ENCODE measurements around the gene L3MBTL4. TPM values are rescaled to one million over a fixed set of nuclear protein-coding genes. Genes with fewer than 3 reads are reported as not detected.
A peak's percentile ranks its signal among the peaks of the same experiment; 100 is the strongest.

The L3MBTL4 gene
- total RNA-seq, 6 experiments from 2014 or later = 8.2 to 16.0 (median 11.3) TPM

DNA sequence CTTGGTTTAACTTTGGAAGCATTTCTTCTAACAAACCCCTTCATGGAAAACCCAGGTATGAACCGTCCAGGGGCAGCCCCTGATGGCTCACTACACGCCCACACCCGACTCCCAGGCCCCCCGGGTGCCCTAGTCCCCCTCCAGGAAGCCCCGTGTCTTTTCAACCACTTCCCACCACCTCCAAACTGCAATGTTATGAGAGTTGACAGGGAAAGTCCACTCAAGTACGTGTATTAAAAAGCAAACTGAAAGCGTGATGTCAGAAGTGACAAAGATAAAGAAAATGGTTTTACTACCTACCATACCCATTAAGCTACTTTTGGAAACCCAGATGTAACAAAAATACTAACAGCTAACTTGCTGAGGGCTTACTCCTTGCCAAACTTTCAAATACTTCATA, 51.5 kb downstream of the L3MBTL4 start:
- ATAC-seq (no peak), DNase-seq (no peak)
- TF ChIP-seq, protein P1, sequence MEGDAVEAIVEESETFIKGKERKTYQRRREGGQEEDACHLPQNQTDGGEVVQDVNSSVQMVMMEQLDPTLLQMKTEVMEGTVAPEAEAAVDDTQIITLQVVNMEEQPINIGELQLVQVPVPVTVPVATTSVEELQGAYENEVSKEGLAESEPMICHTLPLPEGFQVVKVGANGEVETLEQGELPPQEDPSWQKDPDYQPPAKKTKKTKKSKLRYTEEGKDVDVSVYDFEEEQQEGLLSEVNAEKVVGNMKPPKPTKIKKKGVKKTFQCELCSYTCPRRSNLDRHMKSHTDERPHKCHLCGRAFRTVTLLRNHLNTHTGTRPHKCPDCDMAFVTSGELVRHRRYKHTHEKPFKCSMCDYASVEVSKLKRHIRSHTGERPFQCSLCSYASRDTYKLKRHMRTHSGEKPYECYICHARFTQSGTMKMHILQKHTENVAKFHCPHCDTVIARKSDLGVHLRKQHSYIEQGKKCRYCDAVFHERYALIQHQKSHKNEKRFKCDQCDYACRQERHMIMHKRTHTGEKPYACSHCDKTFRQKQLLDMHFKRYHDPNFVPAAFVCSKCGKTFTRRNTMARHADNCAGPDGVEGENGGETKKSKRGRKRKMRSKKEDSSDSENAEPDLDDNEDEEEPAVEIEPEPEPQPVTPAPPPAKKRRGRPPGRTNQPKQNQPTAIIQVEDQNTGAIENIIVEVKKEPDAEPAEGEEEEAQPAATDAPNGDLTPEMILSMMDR (IDR thresholded peaks at IDR 0.05) = no peak
- WGBS (ENCODE audit: insufficient coverage, low coverage, low lambda C conversion rate, missing lambda C conversion rate) = 77% methylated on average over 7 of the region's 7 CpGs
- H3K9me3 ChIP-seq = no peaks in the 10 kb centered on the region
- H3K36me3 ChIP-seq = no peaks in the 10 kb centered on the region
- no peaks in the 10 kb centered on the region for H3K27me3 ChIP-seq
- intact Hi-C loops (cut with DNase I) = loop anchor here in 1 of 2 donors (10.0 kb wide), 1 partner anchor 52 kb away; the partner anchor contains the start of gene L3MBTL4
- peak overlapping the region in 1 of 3 donors; percentile 16 for H3K27ac ChIP-seq
- H3K4me1 ChIP-seq = peaks cover 0 to 34% (median 15%) of the 10 kb centered on the region in 4 donors
- H3K4me3 ChIP-seq = no peak overlapping the region

DNA sequence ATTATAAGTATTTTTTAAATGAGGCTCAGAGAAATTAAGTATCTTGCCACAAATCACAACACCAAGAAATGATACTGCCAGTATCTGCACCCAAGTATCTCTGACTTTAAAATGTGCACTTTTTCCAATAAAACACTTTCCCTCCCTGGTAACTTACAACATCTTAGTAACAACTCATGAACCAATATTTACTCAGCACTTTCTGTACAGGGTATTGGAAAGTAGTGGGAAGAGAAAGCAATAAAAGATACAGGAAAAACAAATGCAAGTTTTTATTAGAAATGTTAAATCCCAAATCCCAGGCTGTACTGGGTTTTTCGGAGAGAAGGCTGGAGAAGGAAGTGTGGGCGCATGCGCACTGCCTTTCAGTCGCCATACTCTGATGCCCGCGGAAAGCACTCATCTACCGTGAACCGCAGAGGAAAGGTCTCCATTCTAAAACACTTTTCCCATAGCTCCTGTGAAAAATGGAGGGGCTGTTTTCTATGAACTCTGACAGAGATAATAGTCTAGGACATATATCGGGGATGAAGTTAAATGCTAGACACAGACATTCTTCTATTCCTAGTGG, 52.1 kb downstream of the L3MBTL4 start:
- ATAC-seq = peak; percentile 53 to 74 (median 72)

DNA sequence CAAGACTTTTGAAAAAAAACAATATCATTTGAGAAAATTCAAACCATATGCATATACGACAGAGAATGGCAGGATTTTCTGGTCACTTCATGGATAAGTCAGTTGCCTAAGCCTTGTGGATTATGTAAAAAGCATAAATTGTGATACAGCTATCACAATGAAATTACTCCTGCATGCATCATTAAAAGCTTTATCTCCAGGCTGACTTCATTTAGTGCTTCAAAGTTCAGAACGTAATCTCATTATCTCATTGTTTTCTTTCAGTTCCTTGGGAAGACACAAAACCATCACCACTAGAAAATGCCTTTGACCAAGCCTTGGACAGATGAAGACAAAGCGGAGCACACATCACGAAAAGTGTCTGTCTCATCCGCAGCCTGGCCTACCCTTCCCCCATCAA, 57.0 kb downstream of the L3MBTL4 start:
- H3K27me3 ChIP-seq = no peaks in the 10 kb centered on the region
- WGBS (ENCODE audit: insufficient coverage, low coverage, low lambda C conversion rate, missing lambda C conversion rate) = 84% methylated on average over 5 of the region's 5 CpGs
- H3K9me3 ChIP-seq = no peaks in the 10 kb centered on the region
- ATAC-seq (no peak), DNase-seq (no peak)
- H3K4me3 ChIP-seq = no peak overlapping the region
- no peak for TF ChIP-seq POLR2A (IDR thresholded peaks at IDR 0.05)
- TF ChIP-seq, protein P1 (IDR thresholded peaks at IDR 0.05) = no peak
- H3K4me1 ChIP-seq = peaks cover 0 to 12% (median 2%) of the 10 kb centered on the region in 4 donors
- no peaks in the 10 kb centered on the region for H3K36me3 ChIP-seq
- H3K27ac ChIP-seq = no peak overlapping the region
- intact Hi-C loops (cut with DNase I) = no loop called here

More for the DNA sequence above, 52.1 kb downstream of the L3MBTL4 start:
- Histone ChIP-seq H3K27ac (peak overlapping the region in 1 of 3 donors; percentile 16), H3K27me3 (no peaks in the 10 kb centered on the region), H3K4me1 (peaks cover 0 to 34% (median 15%) of the 10 kb centered on the region in 4 donors), H3K9me3 (no peaks in the 10 kb centered on the region), H3K4me3 (no peak overlapping the region), H3K36me3 (no peaks in the 10 kb centered on the region)
- WGBS (ENCODE audit: insufficient coverage, low coverage, low lambda C conversion rate, missing lambda C conversion rate) = 93% methylated on average over 9 of the region's 9 CpGs
- TF ChIP-seq, protein P1 (IDR thresholded peaks at IDR 0.05) = no peak
- TF ChIP-seq POLR2A (IDR thresholded peaks at IDR 0.05) = no peak
- intact Hi-C loops (cut with DNase I) = loop anchor here in 1 of 2 donors (10.0 kb wide), 1 partner anchor 52 kb away; the partner anchor contains the start of gene L3MBTL4
- DNase-seq = no peak

DNA sequence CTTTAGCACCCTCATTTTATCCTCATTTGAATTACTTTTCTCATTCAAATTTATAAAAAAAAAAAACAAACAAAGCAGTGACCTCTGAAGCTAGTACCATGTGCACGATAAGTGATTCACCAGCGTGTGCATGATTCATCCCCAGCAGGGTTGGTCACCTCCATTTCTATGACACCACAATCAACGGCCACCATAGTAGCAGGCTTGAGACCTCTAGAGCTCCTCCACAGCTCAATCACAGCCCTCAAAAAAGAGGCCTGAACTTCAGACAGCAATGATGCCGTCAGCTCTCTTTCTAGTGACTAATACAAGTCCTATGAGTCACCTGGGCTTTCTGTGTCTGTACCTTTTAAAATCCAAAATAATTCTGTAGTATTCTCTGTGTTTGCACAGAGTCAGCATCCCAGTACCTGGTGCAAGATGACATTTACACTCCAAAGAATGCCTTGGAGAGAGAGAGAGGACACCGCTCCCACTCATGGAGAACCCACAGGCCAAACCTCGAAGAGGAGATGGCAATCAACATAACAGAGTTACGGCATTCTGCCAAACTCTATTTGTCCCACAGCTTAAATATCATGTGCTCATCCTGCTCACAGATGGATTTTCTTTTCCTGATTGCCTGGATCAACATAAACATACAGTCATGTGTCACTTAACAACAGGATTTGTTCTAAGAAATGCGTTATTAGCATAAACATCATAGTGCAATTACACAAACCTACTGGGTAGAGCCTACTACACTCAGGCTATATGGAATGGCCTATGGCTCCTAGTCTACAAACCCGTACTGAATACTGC, 58.7 kb downstream of the L3MBTL4 start:
- ATAC-seq (peak; percentile 20 to 90 (median 72)), DNase-seq (no peak)
- TF ChIP-seq, protein P1 (IDR thresholded peaks at IDR 0.05) = no peak
- TF ChIP-seq POLR2A (IDR thresholded peaks at IDR 0.05) = no peak
- H3K36me3 ChIP-seq = no peaks in the 10 kb centered on the region
- 60% methylated on average over 9 of the region's 9 CpGs for WGBS (ENCODE audit: insufficient coverage, low coverage, low lambda C conversion rate, missing lambda C conversion rate)
- intact Hi-C loops (cut with DNase I) = no loop called here
- peaks cover 0 to 7% (median 0%) of the 10 kb centered on the region in 4 donors for H3K4me1 ChIP-seq
- no peaks in the 10 kb centered on the region for H3K27me3 ChIP-seq
- H3K27ac ChIP-seq = no peak overlapping the region
- H3K4me3 ChIP-seq = no peak overlapping the region
- H3K9me3 ChIP-seq = no peaks in the 10 kb centered on the region
